Lower leg skin (tissue), 4 donors: ENCODE measurements around the gene JAK3. TPM values are rescaled to one million over a fixed set of nuclear protein-coding genes. Genes with fewer than 3 reads are reported as not detected.
A peak's percentile ranks its signal among the peaks of the same experiment; 100 is the strongest.

Experiments used
- DNase-seq, 2 donors: peaks; one replicate each; pipeline ENCODE4 v3.0.0-alpha.2; 2019; ENCODE audit warnings: low spot score in 2 of 2
- H3K4me3 ChIP-seq: fragments of 200-600 bp; sonication (generic); 2 replicates; pipeline ENCODE4 v1.5.1; 2017; ENCODE audit warnings: mild to moderate bottlenecking, low read depth; ENCODE audit not compliant: poor library complexity, severe bottlenecking
- POLR2A ChIP-seq, 2 donors: fragments of 450-650 bp; IDR thresholded peaks; one replicate each; pipeline ENCODE4 v1.6.1; 2016 to 2017; ENCODE audit warnings: antibody characterized with exemption in 2 of 2, mild to moderate bottlenecking in 1 of 2, moderate library complexity in 1 of 2
- WGBS, 2 donors: methylation state at CpG; one replicate each; pipeline ENCODE4 v1.1.5; 2018; 5-methylcytosine and 5-hydroxymethylcytosine counted together
- intact Hi-C: fragments of 100-400 bp; cut with DNase I; formaldehyde crosslinking; loops from one replicate; pipeline ENCODE4 v1.15.0; 2023; ENCODE audit warnings: low total_unique reads
- total RNA-seq, 4 donors: library from RNA; depleted of rRNA; stranded (reverse); fragments of >200 nt; gene quantifications; one replicate each; pipeline ENCODE4 v1.1.0, GENCODE V29; 2016
- TF ChIP-seq, protein P1 (sequence below), 3 donors: fragments of 450-650 bp; IDR thresholded peaks; one replicate each; pipeline ENCODE4 v1.5.1; 2016; ENCODE audit warnings: antibody characterized with exemption in 3 of 3, mild to moderate bottlenecking in 3 of 3, moderate library complexity in 2 of 3

Gene JAK3
- total RNA-seq, 4 donors from 2014 or later: 2.1 to 4.0 (median 3.7) TPM

- WGBS, 2 donors: 81 to 86% methylated on average over 14 of the region's 14 CpGs
- TF ChIP-seq, protein P1, sequence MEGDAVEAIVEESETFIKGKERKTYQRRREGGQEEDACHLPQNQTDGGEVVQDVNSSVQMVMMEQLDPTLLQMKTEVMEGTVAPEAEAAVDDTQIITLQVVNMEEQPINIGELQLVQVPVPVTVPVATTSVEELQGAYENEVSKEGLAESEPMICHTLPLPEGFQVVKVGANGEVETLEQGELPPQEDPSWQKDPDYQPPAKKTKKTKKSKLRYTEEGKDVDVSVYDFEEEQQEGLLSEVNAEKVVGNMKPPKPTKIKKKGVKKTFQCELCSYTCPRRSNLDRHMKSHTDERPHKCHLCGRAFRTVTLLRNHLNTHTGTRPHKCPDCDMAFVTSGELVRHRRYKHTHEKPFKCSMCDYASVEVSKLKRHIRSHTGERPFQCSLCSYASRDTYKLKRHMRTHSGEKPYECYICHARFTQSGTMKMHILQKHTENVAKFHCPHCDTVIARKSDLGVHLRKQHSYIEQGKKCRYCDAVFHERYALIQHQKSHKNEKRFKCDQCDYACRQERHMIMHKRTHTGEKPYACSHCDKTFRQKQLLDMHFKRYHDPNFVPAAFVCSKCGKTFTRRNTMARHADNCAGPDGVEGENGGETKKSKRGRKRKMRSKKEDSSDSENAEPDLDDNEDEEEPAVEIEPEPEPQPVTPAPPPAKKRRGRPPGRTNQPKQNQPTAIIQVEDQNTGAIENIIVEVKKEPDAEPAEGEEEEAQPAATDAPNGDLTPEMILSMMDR (IDR thresholded peaks at IDR 0.05): no peak
- no peak for TF ChIP-seq POLR2A (IDR thresholded peaks at IDR 0.05)
- intact Hi-C loops: no loop called here
- no peak overlapping the region for H3K4me3 ChIP-seq
- DNase-seq: no peak
Measured at GRCh38 chr19:17843908-17844490, 3.8 kb downstream of the JAK3 start.

DNA sequence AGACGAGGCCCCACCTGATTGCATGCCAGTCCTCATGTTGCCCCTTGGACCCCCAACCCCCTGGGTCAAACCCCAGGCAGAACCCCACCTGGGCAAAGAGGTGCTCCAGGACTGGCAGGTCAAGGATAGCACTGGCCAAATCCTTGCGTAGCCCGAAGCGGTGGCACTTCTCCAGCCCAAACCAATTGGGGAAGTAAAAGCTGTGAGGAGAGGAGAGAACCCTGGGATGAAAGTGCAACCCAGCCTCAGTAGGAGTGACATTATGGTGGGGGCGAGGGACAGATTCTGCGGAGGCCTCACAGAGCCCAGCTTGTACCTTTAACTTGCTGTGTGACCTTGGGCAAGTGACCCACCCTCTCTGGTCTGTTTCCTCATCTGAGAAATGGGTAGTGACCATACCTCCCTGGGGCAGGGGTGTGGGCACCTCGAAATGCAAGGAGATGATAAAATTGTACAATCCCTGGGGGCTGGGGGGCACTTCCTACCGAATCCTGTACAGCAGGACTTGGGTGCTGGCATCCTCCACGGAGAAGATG lies 4.4 kb downstream of the JAK3 start:
- DNase-seq: no peak
- no peak for TF ChIP-seq POLR2A (IDR thresholded peaks at IDR 0.05)
- TF ChIP-seq, protein P1 (IDR thresholded peaks at IDR 0.05): no peak
- intact Hi-C loops: no loop called here
- no peak overlapping the region for H3K4me3 ChIP-seq
- 75 to 83% methylated on average over 8 to 9 of the region's 9 CpGs for WGBS, 2 donors

DNA sequence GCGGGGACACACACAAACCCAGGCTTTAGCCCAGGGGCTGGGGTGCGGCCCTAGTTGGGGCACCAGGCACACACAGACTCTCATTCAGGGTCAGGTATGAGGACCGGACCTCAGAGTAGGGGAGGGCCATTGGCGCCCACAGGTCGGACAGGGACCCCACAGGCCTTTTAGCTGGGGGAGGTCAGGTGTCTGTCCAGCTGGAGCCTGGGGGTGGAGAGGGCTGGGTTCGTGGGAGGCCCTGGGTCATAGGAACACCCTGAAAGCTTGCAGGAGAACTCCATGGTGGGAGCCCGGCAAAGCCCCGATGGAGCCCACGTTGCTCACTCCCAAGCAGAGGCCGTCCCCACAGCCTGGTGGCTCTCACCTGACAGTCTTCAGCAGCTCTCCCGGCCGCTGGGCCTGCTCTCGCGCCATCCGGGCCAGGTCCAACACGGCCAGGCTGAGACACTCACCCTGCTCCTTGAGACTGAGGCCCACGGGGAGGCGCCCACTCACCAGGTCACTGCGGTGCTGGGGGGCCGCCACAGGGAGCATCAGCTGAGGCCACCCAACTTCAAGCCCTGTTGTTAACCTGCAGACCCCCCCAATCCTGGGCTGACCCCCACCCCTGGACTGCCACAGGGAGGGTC lies 5.0 kb downstream of the JAK3 start:
- 67 to 81% methylated on average over 14 to 18 of the region's 20 CpGs for WGBS, 2 donors
- no peak overlapping the region for H3K4me3 ChIP-seq
- intact Hi-C loops: no loop called here
- TF ChIP-seq, protein P1 (IDR thresholded peaks at IDR 0.05): no peak
- TF ChIP-seq POLR2A (IDR thresholded peaks at IDR 0.05): no peak
- no peak for DNase-seq

DNA sequence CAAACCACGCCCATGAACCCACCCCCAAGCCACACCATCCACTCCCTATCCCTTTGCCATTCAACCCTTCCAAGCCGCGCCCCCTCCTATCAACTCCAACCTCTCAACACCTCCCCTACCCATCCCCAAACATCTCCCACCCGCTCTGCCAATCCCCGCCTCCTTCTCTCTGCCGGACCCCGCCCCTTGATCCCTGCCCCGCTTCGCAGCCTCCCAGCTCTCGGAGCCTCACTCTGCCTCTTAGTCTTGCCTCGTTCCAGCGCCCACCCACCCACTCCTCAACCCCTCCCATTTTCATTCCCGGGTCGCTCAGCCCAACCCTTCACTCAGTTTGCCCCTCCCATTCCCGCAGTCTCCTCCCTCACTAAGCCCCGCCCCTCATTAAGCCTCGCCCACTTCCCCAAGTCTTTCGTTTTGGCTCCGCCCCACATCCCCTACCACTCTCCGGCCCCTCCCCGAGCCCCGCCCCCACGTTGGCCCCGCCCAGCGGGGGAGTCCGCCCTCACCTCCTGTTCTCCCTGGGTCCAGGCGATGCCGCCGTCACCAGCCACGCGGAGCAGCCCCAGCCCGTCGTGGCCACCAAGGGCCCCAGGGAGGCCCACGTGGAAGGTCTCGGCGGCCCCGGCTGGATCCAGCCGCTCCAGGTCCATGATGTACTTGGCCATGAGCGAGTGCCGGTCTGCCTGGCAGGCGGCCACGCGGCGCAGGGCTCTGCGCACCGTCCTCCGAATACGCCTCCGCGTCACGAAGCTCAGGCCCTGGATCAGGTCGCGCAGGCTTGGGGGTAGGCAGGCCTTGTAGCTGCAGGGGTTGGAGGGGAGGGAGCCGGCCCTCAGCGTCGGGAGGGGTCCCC lies 5.7 kb downstream of the JAK3 start:
- WGBS, 2 donors: 22 to 24% methylated on average over 33 to 56 of the region's 56 CpGs
- no peak overlapping the region for H3K4me3 ChIP-seq
- TF ChIP-seq POLR2A (IDR thresholded peaks at IDR 0.05): no peak
- TF ChIP-seq, protein P1 (IDR thresholded peaks at IDR 0.05): no peak
- intact Hi-C loops: no loop called here
- peak in 1 of 2 donors; percentile 53 for DNase-seq

DNA sequence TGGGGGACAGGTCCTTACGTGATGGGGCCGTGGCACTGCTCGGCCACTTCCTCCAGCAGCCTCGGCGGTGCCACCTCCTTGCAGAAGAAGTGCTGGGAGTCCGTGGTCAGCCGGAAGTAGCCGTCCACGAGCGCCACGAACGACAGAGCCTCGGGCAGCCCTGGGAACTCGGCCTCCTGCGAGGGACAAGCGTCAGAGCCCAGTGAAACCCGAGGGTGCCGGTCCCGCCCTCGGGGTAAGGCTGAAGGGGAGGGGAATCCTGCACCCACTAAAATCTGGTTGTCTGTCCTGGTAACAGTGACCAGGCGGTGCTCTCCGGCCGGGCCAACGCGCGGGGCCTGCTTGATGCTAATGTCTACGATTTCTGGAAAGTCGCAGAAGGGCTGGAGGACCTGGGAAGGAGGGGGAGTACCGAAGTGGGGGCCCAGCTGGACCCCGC lies 6.4 kb downstream of the JAK3 start:
- 50 to 70% methylated on average over 30 of the region's 30 CpGs for WGBS, 2 donors
- intact Hi-C loops: no loop called here
- TF ChIP-seq POLR2A (IDR thresholded peaks at IDR 0.05): no peak
- TF ChIP-seq, protein P1 (IDR thresholded peaks at IDR 0.05): no peak
- DNase-seq: no peak
- no peak overlapping the region for H3K4me3 ChIP-seq
